Fibroblast of skin of right quadriceps (primary cell): Measurements from ENCODE around the gene CDC42EP3.

ENCODE experiments used
- DNase-seq: peaks from one replicate; pipeline ENCODE4 v3.0.0-alpha.2; 2013

CDC42EP3 gene

GRCh38 chr2:37654419-37654818 lies 17.0 kb downstream of the CDC42EP3 start:
- DNase-seq = no peak

GRCh38 chr2:37653805-37654378 lies 17.6 kb downstream of the CDC42EP3 start:
- no peak for DNase-seq

GRCh38 chr2:37653093-37653492 lies 18.3 kb downstream of the CDC42EP3 start:
- DNase-seq = no peak

- DNase-seq = peak; percentile 91
Observed at GRCh38 chr2:37652199-37652640, 19.2 kb downstream of the CDC42EP3 start.

GRCh38 chr2:37650548-37651093 lies 20.8 kb downstream of the CDC42EP3 start:
- no peak for DNase-seq

GRCh38 chr2:37649518-37649917 lies 21.9 kb downstream of the CDC42EP3 start:
- no peak for DNase-seq

GRCh38 chr2:37648331-37649011 lies 23.0 kb downstream of the CDC42EP3 start:
- DNase-seq = no peak

- no peak for DNase-seq
Observed at GRCh38 chr2:37647971-37648330, 23.5 kb downstream of the CDC42EP3 start.

GRCh38 chr2:37645836-37646235 lies 25.6 kb downstream of the CDC42EP3 start:
- no peak for DNase-seq

- peak; percentile 66 for DNase-seq
Observed at GRCh38 chr2:37645362-37645761, 26.1 kb downstream of the CDC42EP3 start.

GRCh38 chr2:37644191-37644590 lies 27.3 kb downstream of the CDC42EP3 start:
- no peak for DNase-seq

GRCh38 chr2:37643730-37644078 lies 27.7 kb downstream of the CDC42EP3 start:
- DNase-seq = no peak

GRCh38 chr2:37642907-37643729 lies 28.3 kb downstream of the CDC42EP3 start:
- no peak for DNase-seq

GRCh38 chr2:37641582-37642171 lies 29.8 kb downstream of the CDC42EP3 start:
- peak; percentile 97 for DNase-seq

GRCh38 chr2:37639631-37640030 lies 31.8 kb downstream of the CDC42EP3 start:
- no peak for DNase-seq

- no peak for DNase-seq
Observed at GRCh38 chr2:37638973-37639372, 32.5 kb downstream of the CDC42EP3 start.

GRCh38 chr2:37637985-37638384 lies 33.5 kb downstream of the CDC42EP3 start:
- DNase-seq = peak; percentile 72

GRCh38 chr2:37637190-37637860 lies 34.1 kb downstream of the CDC42EP3 start:
- peak; percentile 74 for DNase-seq

GRCh38 chr2:37636381-37637066 lies 34.9 kb downstream of the CDC42EP3 start:
- no peak for DNase-seq

- peak; percentile 88 for DNase-seq
Observed at GRCh38 chr2:37635504-37636380, 35.7 kb downstream of the CDC42EP3 start.

- no peak for DNase-seq
Observed at GRCh38 chr2:37634914-37635503, 36.4 kb downstream of the CDC42EP3 start.
